Transverse colon (tissue), 4 donors: ENCODE data around the gene SLC39A11. TPM values are rescaled to one million over a fixed set of nuclear protein-coding genes. Genes with fewer than 3 reads are reported as not detected.

Source experiments
- DNase-seq: peaks from one replicate; pipeline ENCODE4 v3.0.0-alpha.2; 2019
- H3K27ac ChIP-seq, 4 donors: fragments of 200-600 bp; sonication (generic); 2 replicates each; pipeline ENCODE4 v1.5.1; 2016 to 2018; ENCODE audit warnings: inconsistent platforms in 4 of 4
- H3K27me3 ChIP-seq: fragments of 200-600 bp; sonication (generic); 2 replicates; pipeline ENCODE4 v1.5.1; 2017; ENCODE audit warnings: inconsistent platforms
- H3K36me3 ChIP-seq, 4 donors: fragments of 200-600 bp; sonication (generic); 2 replicates each; pipeline ENCODE4 v1.5.1; 2017 to 2019; ENCODE audit warnings: inconsistent platforms in 4 of 4
- H3K4me1 ChIP-seq, 4 donors: fragments of 200-600 bp; sonication (generic); 2 replicates each; pipeline ENCODE4 v1.5.1; 2017 to 2020; ENCODE audit warnings: inconsistent platforms in 4 of 4
- H3K4me3 ChIP-seq, 4 donors: fragments of 200-600 bp; sonication (generic); 1 replicate in 1 of 4; 2 replicates in 3 of 4; pipeline versions ENCODE4 v1.5.1 to v1.6.1; 2017 to 2019; ENCODE audit warnings: inconsistent platforms in 4 of 4
- H3K9me3 ChIP-seq, 2 donors: fragments of 200-600 bp; sonication (generic); 2 replicates each; pipeline ENCODE4 v1.5.1; 2017 to 2019; ENCODE audit warnings: inconsistent platforms in 2 of 2
- CTCF ChIP-seq, 5 experiments: fragments of 200-600 bp in 3 of 5; fragments of 450-650 bp in 2 of 5; sonication (generic) in 3 of 5; IDR thresholded peaks; 1 replicate in 2 of 5; 2 replicates in 3 of 5; pipeline ENCODE4 v1.5.1; 2016 to 2017; ENCODE audit warnings: antibody characterized with exemption in 5 of 5, inconsistent platforms in 3 of 5, mild to moderate bottlenecking in 2 of 5, moderate library complexity in 1 of 5
- EP300 ChIP-seq: sonication (generic); formaldehyde crosslinking; IDR thresholded peaks from one replicate; pipeline ENCODE4 v1.6.1; 2017; ENCODE audit warnings: antibody characterized with exemption, low read depth
- POLR2A ChIP-seq: fragments of 450-650 bp; IDR thresholded peaks from one replicate; pipeline ENCODE4 v1.6.1; 2016; ENCODE audit warnings: antibody characterized with exemption, mild to moderate bottlenecking, moderate library complexity
- POLR2AphosphoS5 ChIP-seq, 3 donors: sonication (generic); formaldehyde crosslinking; IDR thresholded peaks; one replicate each; pipeline ENCODE4 v1.6.1; 2016; ENCODE audit warnings: antibody characterized with exemption in 3 of 3
- WGBS, 2 donors: methylation state at CpG; one replicate each; pipeline ENCODE4 v1.1.5; 2018; ENCODE audit warnings: low coverage in 1 of 2; 5-methylcytosine and 5-hydroxymethylcytosine counted together
- in situ Hi-C, 4 donors: fragments of 200-750 bp; cut with MboI; loops; one replicate each; pipeline versions ENCODE4 v1.15.0 to v1.15.1; 2017; ENCODE audit warnings: low sequenced_read_pairs in 3 of 4, low pct_ligation_motif_present in 1 of 4, low pct_unique_long_range_greater_than_20kb in 1 of 4
- intact Hi-C: fragments of 100-400 bp; cut with DNase I; formaldehyde crosslinking; loops from one replicate; pipeline ENCODE4 v1.15.1; 2023; ENCODE audit warnings: low total_unique reads
- total RNA-seq, 4 donors: library from RNA; depleted of rRNA; stranded (reverse); fragments of >200 nt; gene quantifications; one replicate each; pipeline ENCODE4 v1.1.0, GENCODE V29; 2016

The SLC39A11 gene
- total RNA-seq, 4 donors from 2014 or later: 20.7 to 49.7 (median 33.3) TPM

DNA sequence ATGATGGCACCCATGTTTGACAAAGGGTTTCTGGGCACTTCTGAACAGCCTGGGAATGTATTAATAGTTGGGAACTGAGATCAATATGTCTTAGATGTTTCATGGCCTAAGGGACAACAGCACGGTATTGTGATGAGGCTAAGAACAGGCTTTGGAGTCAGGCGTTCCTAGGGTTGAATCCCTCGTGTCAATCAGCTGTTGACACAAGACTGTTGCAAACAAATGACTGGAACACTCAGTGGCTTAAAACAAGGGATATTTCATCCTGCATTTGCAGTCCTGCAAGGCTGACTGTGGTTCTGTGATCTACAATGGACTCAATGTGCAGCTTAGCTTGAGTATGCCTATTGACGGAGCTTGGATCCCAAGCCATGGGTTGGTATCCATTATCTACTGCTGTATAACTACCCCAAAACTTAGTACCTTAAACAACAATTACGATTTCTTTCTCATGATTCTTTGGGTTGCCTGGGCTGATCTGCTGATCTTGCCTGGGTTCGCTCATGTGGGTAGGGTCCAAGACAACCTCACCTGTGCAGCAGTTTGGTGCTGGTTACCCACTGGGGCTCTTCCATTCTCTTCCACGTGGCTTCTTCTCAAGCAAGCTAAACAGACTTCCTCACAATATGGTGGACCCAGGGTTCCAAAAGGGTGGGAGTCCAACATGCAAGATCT lies 472.4 kb downstream of the SLC39A11 start:
- TF ChIP-seq CTCF (IDR thresholded peaks at IDR 0.05): no peak
- TF ChIP-seq POLR2A: no peak
- TF ChIP-seq EP300: no peak
- WGBS, 2 donors: 88% methylated on average over 7 of the region's 7 CpGs; no CpG with 5 or more reads in 1 of the 2 donors

GRCh38 chr17:72618001-72618509 lies 474.4 kb downstream of the SLC39A11 start:
- Histone ChIP-seq H3K27ac (peak overlapping the region; percentile 77 to 84 (median 84)), H3K9me3 (no peaks in the 10 kb centered on the region), H3K36me3 (no peaks in the 10 kb centered on the region), H3K4me3 (peak overlapping the region in 1 of 4 donors; percentile 5), H3K27me3 (no peaks in the 10 kb centered on the region), H3K4me1 (peaks cover 8 to 57% (median 38%) of the 10 kb centered on the region in 4 donors)
- 6 to 10% methylated on average over 2 to 17 of the region's 17 CpGs for WGBS, 2 donors
- intact Hi-C loops (no loop called here), in situ Hi-C loops (loop anchor here in 1 of 4 donors (10.0 kb wide), 1 partner anchor 57 kb away; no protein-coding TSS in a partner anchor)
- peak; percentile 94 for DNase-seq
- TF ChIP-seq POLR2A (peak; percentile 87), POLR2AphosphoS5 (IDR thresholded peaks at IDR 0.05) (peak; percentile 56 to 93 (median 88)), CTCF (IDR thresholded peaks at IDR 0.05) (no peak)

More for the DNA sequence above, 472.4 kb downstream of the SLC39A11 start:
- intact Hi-C loops: no loop called here
- H3K27me3 ChIP-seq: peaks cover 6% of the 10 kb centered on the region
- no peak overlapping the region for H3K27ac ChIP-seq
- in situ Hi-C loops: loop anchor here in 1 of 4 donors (10.0 kb wide), 2 partner anchors 55 kb away; no protein-coding TSS in a partner anchor
- peaks cover 5 to 41% (median 28%) of the 10 kb centered on the region in 4 donors for H3K4me1 ChIP-seq
- H3K4me3 ChIP-seq: no peak overlapping the region
- no peaks in the 10 kb centered on the region for H3K36me3 ChIP-seq
- DNase-seq: no peak
- H3K9me3 ChIP-seq: no peaks in the 10 kb centered on the region

GRCh38 chr17:72617557-72617956 lies 474.9 kb downstream of the SLC39A11 start:
- Histone ChIP-seq H3K4me3 (peak overlapping the region in 1 of 4 donors; percentile 5), H3K9me3 (no peaks in the 10 kb centered on the region), H3K4me1 (peaks cover 8 to 57% (median 38%) of the 10 kb centered on the region in 4 donors), H3K36me3 (no peaks in the 10 kb centered on the region), H3K27me3 (no peaks in the 10 kb centered on the region), H3K27ac (peak overlapping the region; percentile 76 to 84 (median 84))
- no peak for TF ChIP-seq POLR2AphosphoS5 (IDR thresholded peaks at IDR 0.05)
- TF ChIP-seq POLR2A: no peak
- no peak for TF ChIP-seq CTCF (IDR thresholded peaks at IDR 0.05)
- no peak for TF ChIP-seq EP300
- 9 to 20% methylated on average over 1 to 6 of the region's 6 CpGs for WGBS, 2 donors
- in situ Hi-C loops: loop anchor here in 1 of 4 donors (10.0 kb wide), 1 partner anchor 57 kb away; no protein-coding TSS in a partner anchor
- intact Hi-C loops: no loop called here
- DNase-seq: no peak

DNA sequence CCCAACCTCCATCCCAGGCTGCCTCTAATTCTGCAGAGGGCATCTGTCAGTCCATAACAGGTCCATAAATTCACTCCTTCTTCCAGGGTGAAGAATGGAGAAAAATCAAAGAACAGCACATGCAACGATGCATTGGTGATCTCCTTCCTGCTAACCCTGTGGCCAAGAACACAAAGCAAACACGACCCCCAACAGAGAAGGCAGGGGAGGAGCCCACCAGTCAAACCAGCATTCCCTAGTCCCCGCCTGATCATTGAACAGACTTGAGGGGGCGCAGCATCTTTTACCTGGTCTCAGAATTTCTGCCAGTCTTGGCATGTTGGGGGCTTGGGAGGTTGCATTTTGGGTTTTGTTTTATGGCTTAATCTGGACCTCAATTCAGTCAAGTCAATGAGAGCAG lies 476.0 kb downstream of the SLC39A11 start:
- Histone ChIP-seq H3K4me3 (no peak overlapping the region), H3K36me3 (no peaks in the 10 kb centered on the region), H3K27me3 (no peaks in the 10 kb centered on the region), H3K4me1 (peaks cover 8 to 57% (median 38%) of the 10 kb centered on the region in 4 donors), H3K27ac (peak overlapping the region in 3 of 4 donors; percentile 76 to 88 (median 87)), H3K9me3 (no peaks in the 10 kb centered on the region)
- WGBS, 2 donors: 73 to 80% methylated on average over 1 to 4 of the region's 4 CpGs
- in situ Hi-C loops: loop anchor here in 1 of 4 donors (10.0 kb wide), 1 partner anchor 58 kb away; no protein-coding TSS in a partner anchor
- intact Hi-C loops: no loop called here
- no peak for DNase-seq
- TF ChIP-seq POLR2A: no peak
- no peak for TF ChIP-seq POLR2AphosphoS5 (IDR thresholded peaks at IDR 0.05)
- no peak for TF ChIP-seq CTCF (IDR thresholded peaks at IDR 0.05)
- no peak for TF ChIP-seq EP300
